ENCODE data around the gene ZNF552. TPM values are rescaled to one million over a fixed set of nuclear protein-coding genes. Genes with fewer than 3 reads are reported as not detected.

Gene ZNF552
- total and polyA plus RNA-seq, 2 of the 8 experiments (the other 6 are each of a cell fraction or from before 2014, with no cell fraction given), result 5.9 to 11.6 TPM

DNA sequence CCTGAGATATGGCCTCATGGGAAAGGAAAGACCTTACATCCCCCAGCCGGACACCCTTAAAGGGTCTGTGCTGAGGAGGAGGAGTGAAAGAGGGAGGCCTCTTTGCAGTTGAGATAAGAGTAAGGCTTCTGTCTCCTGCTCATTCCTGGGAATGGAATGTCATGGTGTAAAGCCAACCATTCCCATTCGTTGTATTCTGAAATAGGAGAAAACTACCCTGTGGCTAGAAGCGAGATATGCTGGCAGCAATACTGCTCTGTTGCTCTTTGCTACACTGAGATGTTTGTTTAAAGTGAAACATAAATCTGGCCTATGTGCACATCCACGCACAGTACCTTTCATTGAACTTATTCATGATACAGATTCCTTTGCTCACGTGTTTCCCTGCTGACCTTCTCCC, 14.6 kb upstream of the ZNF552 start:
- Histone ChIP-seq H3K23me2 (ENCODE audit: low read depth, low read length) (no peaks in the 10 kb centered on the region), H3K23ac (ENCODE audit: insufficient read length) (no peak overlapping the region), H2BK15ac (ENCODE audit: low read length) (no peak overlapping the region), H3K4me1 (replicated peaks in 1 of 4; ENCODE audit: control insufficient read depth in 3 of 4, insufficient read depth in 4 of 4, low read length in 3 of 4) (peaks cover 0 to 8% (median 5%) of the 10 kb centered on the region in 4 experiments; a peak in 4 of 7 replicates), H4K20me1 (replicated peaks in 1 of 2; ENCODE audit: control insufficient read depth in 1 of 2, insufficient read depth in 2 of 2, low read length in 2 of 2) (peaks cover 0 to 3% of the 10 kb centered on the region in 2 experiments), H2AFZ (ENCODE audit: low read length) (no peak overlapping the region), H3K18ac (ENCODE audit: extremely low read depth, low read length) (no peak overlapping the region), H3K56ac (replicated peaks; ENCODE audit: insufficient read length, low read depth, low read length) (no peak overlapping the region), H3K36me3 (ENCODE audit: control insufficient read depth in 2 of 4, insufficient read depth in 4 of 4, low read length in 3 of 4) (no peaks in the 10 kb centered on the region; a peak in 2 of 8 replicates), H2BK120ac (replicated peaks; ENCODE audit: low read depth, low read length) (no peak overlapping the region), H3K79me2 (ENCODE audit: control insufficient read depth in 1 of 2, insufficient read depth in 2 of 2, low read length in 2 of 2) (peaks cover 19 to 64% of the 10 kb centered on the region in 2 experiments), H2BK20ac (ENCODE audit: low read length) (no peak overlapping the region), H2AK5ac (ENCODE audit: low read depth, low read length) (no peak overlapping the region), H2BK12ac (ENCODE audit: low read depth, low read length) (no peak overlapping the region; the same call in 1 of the 2 replicates), H3K27me3 (replicated peaks in 1 of 4; ENCODE audit: control insufficient read depth in 3 of 4, extremely low read depth in 1 of 4, insufficient read depth in 3 of 4, low read length in 3 of 4) (no peaks in the 10 kb centered on the region), H4K8ac (ENCODE audit: extremely low read depth, insufficient read depth, low read length) (peak overlapping the region; percentile 15; the same call in 1 of the 2 replicates), H3K4me2 (ENCODE audit: insufficient read depth in 1 of 2, low read depth in 2 of 2, low read length in 2 of 2) (peak overlapping the region in 1 of 2 experiments; percentile 91; a peak in 1 of 4 replicates), H2BK5ac (ENCODE audit: low read depth, low read length) (no peak overlapping the region), H3K14ac (ENCODE audit: insufficient read length) (no peak overlapping the region), H3K4ac (replicated peaks; ENCODE audit: insufficient read length, low read depth, low read length) (no peak overlapping the region), H3K79me1 (ENCODE audit: low read depth, low read length) (peaks cover 5% of the 10 kb centered on the region), H3K4me3 (ENCODE audit: extremely low read depth in 1 of 4, insufficient read depth in 2 of 4, low read depth in 3 of 4, low read length in 4 of 4) (no peak overlapping the region), H3K9ac (replicated peaks in 1 of 4; ENCODE audit: extremely low read depth in 1 of 4, low read depth in 3 of 4, low read length in 3 of 4) (no peak overlapping the region), H4K91ac (replicated peaks; ENCODE audit: insufficient read length, low read length) (no peak overlapping the region), H3K27ac (ENCODE audit: low read depth, low read length) (no peak overlapping the region), H4K5ac (ENCODE audit: insufficient read length, low read depth, low read length) (no peak overlapping the region), H3K9me3 (ENCODE audit: insufficient read depth in 2 of 2, low read depth in 1 of 2, low read length in 1 of 2) (no peaks in the 10 kb centered on the region)
- FAIRE-seq, result no peak
- no peak for DNase-seq (ENCODE audit: low read depth in 1 of 2, low spot score in 2 of 2)
- 86% methylated on average over 5 of the region's 5 CpGs; no CpG with 5 or more reads in 1 of the 2 experiments for WGBS, 2 experiments (ENCODE audit: extremely low coverage in 1 of 2, insufficient coverage in 1 of 2, insufficient read length in 1 of 2, insufficient replicate concordance in 2 of 2, low coverage in 1 of 2, low lambda C conversion rate in 2 of 2, missing lambda C conversion rate in 1 of 2)
- CTCF ChIA-PET (ENCODE audit: partially characterized antibody), result interaction anchor here (0.6 to 3.3 kb wide), 6 partner anchors 9 to 230 kb away, joined by 3 to 15 read pairs (median 4); partner anchors contain the start of gene ZNF776
- POLR2A ChIA-PET (ENCODE audit: partially characterized antibody), result interaction anchor here (0.6 to 5.1 kb wide), 16 partner anchors 10 to 246 kb away, joined by 3 to 52 read pairs (median 5); partner anchors contain the start of genes ZNF154, ZNF418, ZNF552 and ZNF586
- no peak for TF ChIP-seq TCF12 (IDR thresholded peaks at IDR 0.05; ENCODE audit: low read depth, low read length)
- no peak for TF ChIP-seq SRF (IDR thresholded peaks at IDR 0.05; ENCODE audit: low read depth, low read length)
- TF ChIP-seq POLR2AphosphoS5 (IDR thresholded peaks at IDR 0.05; ENCODE audit: low read depth, low read length), result no peak
